SU-DHL-6 (cell line): Measurements from ENCODE around the gene SNTB2.

Source experiments
- H2AFZ ChIP-seq: fragments of 200-600 bp; sonication (generic); 2 replicates; pipeline ENCODE4 v1.6.1; 2014; ENCODE audit warnings: low read depth, mild to moderate bottlenecking, moderate library complexity, mixed read lengths, antibody characterized with exemption, low read length; ENCODE audit not compliant: severe bottlenecking
- H3F3A ChIP-seq: fragments of 200-600 bp; shearing (Covaris generic); 2 replicates; pipeline ENCODE4 v1.6.0; 2016; ENCODE audit warnings: antibody characterized with exemption, mild to moderate bottlenecking; ENCODE audit not compliant: insufficient read depth
- H3K27ac ChIP-seq: fragments of 200-600 bp; sonication (generic); 2 replicates; pipeline ENCODE4 v1.5.1; 2016; ENCODE audit warnings: low read depth, mild to moderate bottlenecking, low read length, moderate library complexity, mixed read lengths
- H3K27me3 ChIP-seq: fragments of 200-600 bp; sonication (generic), shearing (Covaris generic); 2 replicates; pipeline ENCODE4 v1.6.0; 2014; ENCODE audit warnings: mild to moderate bottlenecking, low read length
- H3K36me3 ChIP-seq: fragments of 200-600 bp; sonication (generic); 2 replicates; pipeline ENCODE4 v1.6.1; 2014; ENCODE audit warnings: mild to moderate bottlenecking, low read length, mixed read lengths
- H3K4me2 ChIP-seq: fragments of 300-600, 200-600 bp; shearing (Covaris generic), sonication (generic); 2 replicates; pipeline ENCODE4 v1.6.0; 2014; ENCODE audit warnings: low read length, low read depth, mild to moderate bottlenecking; ENCODE audit not compliant: poor library complexity, severe bottlenecking
- H3K4me3 ChIP-seq: fragments of 200-600 bp; sonication (generic); 2 replicates; pipeline ENCODE4 v1.5.1; 2014; ENCODE audit warnings: antibody characterized with exemption, low read length, mild to moderate bottlenecking, mixed read lengths; ENCODE audit not compliant: insufficient read depth, poor library complexity, severe bottlenecking
- H3K79me2 ChIP-seq: fragments of 200-600 bp; sonication (generic); 2 replicates; pipeline ENCODE4 v1.6.1; 2014; ENCODE audit warnings: mild to moderate bottlenecking, low read length, moderate library complexity; ENCODE audit not compliant: insufficient read depth
- H3K9ac ChIP-seq: fragments of 200-600 bp; sonication (generic); 2 replicates; pipeline ENCODE4 v1.7.0; 2014; ENCODE audit warnings: mild to moderate bottlenecking, low read length
- H3K9me2 ChIP-seq: fragments of 200-600 bp; sonication (generic); replicated peaks from 2 replicates; pipeline ENCODE4 v1.6.1; 2014; ENCODE audit warnings: low read length; ENCODE audit not compliant: insufficient read depth
- H3K9me3 ChIP-seq: fragments of 200-600 bp; sonication (generic); 2 replicates; pipeline ENCODE4 v1.6.1; 2014; ENCODE audit warnings: low read length, mixed read lengths; ENCODE audit not compliant: insufficient read depth
- H4K20me1 ChIP-seq: fragments of 200-600 bp; sonication (generic); 2 replicates; pipeline ENCODE4 v1.6.1; 2014; ENCODE audit warnings: low read depth, mild to moderate bottlenecking, antibody characterized with exemption, low read length, moderate library complexity, mixed read lengths
- CTCF ChIP-seq: fragments of 200-600 bp; sonication (generic); IDR thresholded peaks from one replicate; pipeline ENCODE4 v1.5.1; 2017; ENCODE audit warnings: antibody characterized with exemption, mild to moderate bottlenecking, low read length, moderate library complexity; ENCODE audit not compliant: insufficient read depth, poor library complexity, severe bottlenecking
- EZH2phosphoT487 ChIP-seq: fragments of 200-600 bp; sonication (generic), shearing (Covaris generic); conservative IDR thresholded peaks from 2 replicates; pipeline ENCODE4 v1.6.1; 2018; ENCODE audit warnings: mild to moderate bottlenecking, antibody characterized with exemption, low read length, moderate library complexity, mixed read lengths

Gene SNTB2

GRCh38 chr16:69319381-69319780 lies 132.4 kb downstream of the SNTB2 start:
- no peaks in the 10 kb centered on the region for H3K36me3 ChIP-seq
- no peaks in the 10 kb centered on the region for H3K9me3 ChIP-seq
- H3K27me3 ChIP-seq: no peaks in the 10 kb centered on the region
- no peak overlapping the region for H3K4me3 ChIP-seq
- no peak overlapping the region for H3K4me2 ChIP-seq
- H3K9ac ChIP-seq: no peak overlapping the region
- no peaks in the 10 kb centered on the region for H3F3A ChIP-seq
- no peak overlapping the region for H3K27ac ChIP-seq
- H3K79me2 ChIP-seq: peaks cover 18% of the 10 kb centered on the region
- no peaks in the 10 kb centered on the region for H3K9me2 ChIP-seq
- no peak overlapping the region for H2AFZ ChIP-seq
- TF ChIP-seq EZH2phosphoT487 (no peak), CTCF (no peak)
- H4K20me1 ChIP-seq: peaks cover 3% of the 10 kb centered on the region; the same call in 1 of the 2 replicates

GRCh38 chr16:69319826-69320739 lies 133.1 kb downstream of the SNTB2 start:
- no peaks in the 10 kb centered on the region for H3K36me3 ChIP-seq
- peaks cover 19% of the 10 kb centered on the region for H3K79me2 ChIP-seq

GRCh38 chr16:69320740-69321073 lies 133.7 kb downstream of the SNTB2 start:
- H3F3A ChIP-seq: no peaks in the 10 kb centered on the region
- no peaks in the 10 kb centered on the region for H3K9me2 ChIP-seq
- TF ChIP-seq EZH2phosphoT487 (no peak), CTCF (no peak)
- H2AFZ ChIP-seq: no peak overlapping the region
- H3K27me3 ChIP-seq: no peaks in the 10 kb centered on the region
- H3K27ac ChIP-seq: no peak overlapping the region
- no peaks in the 10 kb centered on the region for H3K9me3 ChIP-seq
- H3K4me3 ChIP-seq: no peak overlapping the region
- no peak overlapping the region for H3K9ac ChIP-seq
- peaks cover 3% of the 10 kb centered on the region; the same call in 1 of the 2 replicates for H4K20me1 ChIP-seq
- H3K36me3 ChIP-seq: no peaks in the 10 kb centered on the region
- H3K4me2 ChIP-seq: no peak overlapping the region
- peaks cover 22% of the 10 kb centered on the region for H3K79me2 ChIP-seq

More at GRCh38 chr16:69319826-69320739, 133.1 kb downstream of the SNTB2 start:
- Histone ChIP-seq H3K9me3 (no peaks in the 10 kb centered on the region), H3K4me2 (no peak overlapping the region), H3K4me3 (no peak overlapping the region), H3F3A (no peaks in the 10 kb centered on the region), H3K27me3 (no peaks in the 10 kb centered on the region), H3K9ac (no peak overlapping the region), H4K20me1 (peaks cover 3% of the 10 kb centered on the region; the same call in 1 of the 2 replicates), H3K9me2 (no peaks in the 10 kb centered on the region), H3K27ac (no peak overlapping the region), H2AFZ (no peak overlapping the region)
- TF ChIP-seq EZH2phosphoT487 (no peak), CTCF (no peak)
